Natural killer cell treated with Interleukin-12 subunit alpha and Interleukin-12 subunit beta and Interleukin-15 and Interleukin-18, amount 100 ng/mL, for 72 hours (primary cell): ENCODE measurements around the gene STIL. TPM values are rescaled to one million over a fixed set of nuclear protein-coding genes. Genes with fewer than 3 reads are reported as not detected.

Experiments used
- ATAC-seq, 2 donors: fragments of 150-1000 bp; cut with Tn5 transposase in 1 of 2; sonication (Bioruptor Pico), chemical (Tn5 transposase) in 1 of 2; 2 replicates each; pipeline ENCODE4 v1.10.0; 2021
- DNase-seq: peaks from one replicate; pipeline ENCODE4 v3.0.0; 2022; ENCODE audit warnings: low spot score
- H3K27ac Mint-ChIP-seq, 2 donors: 1 replicate in 1 of 2; 2 replicates in 1 of 2; pipeline ENCODE4 v1.8.0; 2022; ENCODE audit warnings: mixed read lengths in 2 of 2, mild to moderate bottlenecking in 1 of 2, moderate library complexity in 1 of 2
- H3K27me3 Mint-ChIP-seq, 2 donors: 1 replicate in 1 of 2; 2 replicates in 1 of 2; pipeline ENCODE4 v1.8.0; 2022; ENCODE audit warnings: mixed read lengths in 2 of 2
- H3K36me3 Mint-ChIP-seq: one replicate; pipeline ENCODE4 v1.8.0; 2022; ENCODE audit warnings: mixed read lengths
- H3K4me1 Mint-ChIP-seq, 2 donors: 1 replicate in 1 of 2; 2 replicates in 1 of 2; pipeline ENCODE4 v1.8.0; 2022; ENCODE audit warnings: low read depth in 2 of 2, mixed read lengths in 2 of 2, mild to moderate bottlenecking in 1 of 2
- H3K4me3 Mint-ChIP-seq: one replicate; pipeline ENCODE4 v1.8.0; 2022; ENCODE audit warnings: mixed read lengths
- H3K9me3 Mint-ChIP-seq: 2 replicates; pipeline ENCODE4 v1.8.0; 2022; ENCODE audit warnings: mixed read lengths
- total RNA-seq, 2 donors: library from RNA; stranded (reverse); gene quantifications; one replicate each; pipeline ENCODE4 v1.2.3, GENCODE V29; 2022

STIL gene
- total RNA-seq, 2 donors from 2014 or later: 17.6 to 42.7 TPM

DNA sequence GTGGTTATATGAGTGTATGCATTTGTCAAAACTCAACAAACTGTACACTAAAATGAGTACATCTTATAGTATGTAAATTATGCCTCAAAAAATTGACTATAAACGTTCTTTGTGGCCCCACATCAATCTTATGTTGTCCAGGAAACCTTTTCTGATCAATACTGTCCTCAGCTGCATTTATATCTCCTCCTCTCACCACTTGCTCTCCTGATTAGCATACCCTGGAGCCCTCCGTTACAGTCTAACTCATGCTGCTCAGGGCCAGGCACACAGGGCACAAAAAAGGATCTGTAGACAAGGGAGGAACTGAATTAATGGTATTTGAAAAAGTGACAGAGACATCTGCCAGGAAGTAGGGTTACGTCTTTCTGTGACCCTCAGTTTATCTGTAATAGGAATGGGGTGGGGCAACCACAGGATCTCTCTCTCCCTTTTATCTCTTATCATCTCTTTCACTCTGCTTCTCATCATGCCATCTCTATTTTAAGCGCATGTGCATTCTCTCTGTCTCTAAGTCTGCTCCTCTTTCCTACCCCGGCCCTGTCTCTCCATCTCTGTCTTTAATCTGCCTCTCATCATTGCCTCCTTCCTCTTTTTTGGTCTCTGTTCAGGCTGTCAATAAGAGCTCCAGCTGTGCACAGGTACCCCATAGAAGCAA, 74.9 kb downstream of the STIL start:
- Mint-ChIP-seq H3K27ac (no peak overlapping the region), H3K9me3 (no peaks in the 10 kb centered on the region), H3K4me1 (peaks cover 4 to 6% of the 10 kb centered on the region in 2 donors), H3K27me3 (peaks cover 19 to 35% of the 10 kb centered on the region in 2 donors), H3K4me3 (no peak overlapping the region), H3K36me3 (no peaks in the 10 kb centered on the region)
- ATAC-seq (peak in 1 of 2 donors; percentile 73), DNase-seq (no peak)

DNA sequence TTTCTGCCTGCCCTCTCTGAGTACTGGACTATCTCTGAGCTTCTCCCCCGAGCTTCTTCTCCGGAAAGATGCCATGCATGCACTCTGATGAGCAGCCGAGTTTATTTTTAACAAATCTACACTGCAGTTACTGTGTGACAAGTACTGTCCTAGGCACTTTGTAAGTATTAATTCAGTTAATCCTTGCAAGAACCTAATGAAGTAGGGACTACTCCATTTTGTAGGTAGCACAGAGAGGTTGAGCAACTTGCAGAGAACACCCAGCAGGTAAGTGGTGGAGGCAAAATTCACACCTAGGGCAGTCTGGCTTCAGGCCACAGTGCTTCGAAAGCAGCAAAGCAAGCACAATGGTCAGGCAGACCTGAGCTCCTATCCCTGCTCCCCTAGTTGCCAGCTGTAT, 78.1 kb downstream of the STIL start:
- H3K36me3 Mint-ChIP-seq: no peaks in the 10 kb centered on the region
- DNase-seq (no peak), ATAC-seq (no peak)
- H3K9me3 Mint-ChIP-seq: no peaks in the 10 kb centered on the region
- H3K4me3 Mint-ChIP-seq: no peak overlapping the region
- peaks cover 43 to 45% of the 10 kb centered on the region in 2 donors for H3K27me3 Mint-ChIP-seq
- peaks cover 17 to 20% of the 10 kb centered on the region in 2 donors for H3K4me1 Mint-ChIP-seq
- H3K27ac Mint-ChIP-seq: no peak overlapping the region

DNA sequence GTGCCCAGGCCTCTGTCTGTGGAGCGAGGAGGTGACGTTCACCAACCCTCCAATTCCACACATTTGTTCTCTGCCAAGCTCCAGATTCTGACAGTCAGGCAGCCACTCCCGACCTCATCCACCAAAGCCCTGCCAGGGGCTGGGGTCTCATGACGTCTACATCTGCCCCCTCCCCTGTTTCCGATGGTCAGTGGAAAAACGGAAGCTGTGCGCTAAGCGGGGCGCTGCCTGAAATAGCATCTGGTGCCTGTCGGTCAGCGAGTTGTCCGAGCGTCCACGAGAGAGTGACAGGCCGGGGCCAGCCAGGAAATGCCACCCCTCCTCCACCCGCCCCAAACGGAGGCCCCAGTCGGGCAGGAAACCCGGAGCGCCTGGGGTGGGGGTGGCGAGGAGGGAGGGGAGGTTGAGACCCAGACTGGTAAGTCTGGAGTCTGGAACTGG, 78.7 kb downstream of the STIL start:
- DNase-seq (no peak), ATAC-seq (no peak)
- Mint-ChIP-seq H3K27ac (no peak overlapping the region), H3K4me1 (peaks cover 20 to 26% of the 10 kb centered on the region in 2 donors), H3K36me3 (no peaks in the 10 kb centered on the region), H3K27me3 (peaks cover 46 to 49% of the 10 kb centered on the region in 2 donors), H3K4me3 (no peak overlapping the region), H3K9me3 (no peaks in the 10 kb centered on the region)

DNA sequence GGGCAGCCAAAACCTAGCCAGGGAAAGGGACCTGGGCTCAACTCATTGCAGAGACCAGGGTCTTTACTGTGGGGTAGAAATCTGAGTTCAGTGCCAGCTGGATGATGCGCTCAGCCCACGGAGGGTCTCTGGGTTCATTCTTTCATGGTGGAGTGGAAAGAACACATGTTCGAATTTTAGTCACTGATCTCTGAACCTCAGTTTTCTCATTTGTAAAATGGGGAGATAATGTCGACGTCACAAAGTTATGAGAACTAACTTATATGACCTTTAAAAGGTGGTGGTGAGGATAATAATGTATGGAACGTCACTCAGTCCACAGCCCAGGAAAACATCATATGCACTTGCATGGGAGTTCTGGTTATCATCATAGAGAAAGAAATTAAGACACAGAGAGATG, 80.8 kb downstream of the STIL start:
- Mint-ChIP-seq H3K9me3 (no peaks in the 10 kb centered on the region), H3K27me3 (peaks cover 55 to 57% of the 10 kb centered on the region in 2 donors), H3K36me3 (no peaks in the 10 kb centered on the region), H3K4me1 (peaks cover 27 to 28% of the 10 kb centered on the region in 2 donors), H3K4me3 (no peak overlapping the region), H3K27ac (no peak overlapping the region)
- no peak for ATAC-seq
- DNase-seq: no peak

DNA sequence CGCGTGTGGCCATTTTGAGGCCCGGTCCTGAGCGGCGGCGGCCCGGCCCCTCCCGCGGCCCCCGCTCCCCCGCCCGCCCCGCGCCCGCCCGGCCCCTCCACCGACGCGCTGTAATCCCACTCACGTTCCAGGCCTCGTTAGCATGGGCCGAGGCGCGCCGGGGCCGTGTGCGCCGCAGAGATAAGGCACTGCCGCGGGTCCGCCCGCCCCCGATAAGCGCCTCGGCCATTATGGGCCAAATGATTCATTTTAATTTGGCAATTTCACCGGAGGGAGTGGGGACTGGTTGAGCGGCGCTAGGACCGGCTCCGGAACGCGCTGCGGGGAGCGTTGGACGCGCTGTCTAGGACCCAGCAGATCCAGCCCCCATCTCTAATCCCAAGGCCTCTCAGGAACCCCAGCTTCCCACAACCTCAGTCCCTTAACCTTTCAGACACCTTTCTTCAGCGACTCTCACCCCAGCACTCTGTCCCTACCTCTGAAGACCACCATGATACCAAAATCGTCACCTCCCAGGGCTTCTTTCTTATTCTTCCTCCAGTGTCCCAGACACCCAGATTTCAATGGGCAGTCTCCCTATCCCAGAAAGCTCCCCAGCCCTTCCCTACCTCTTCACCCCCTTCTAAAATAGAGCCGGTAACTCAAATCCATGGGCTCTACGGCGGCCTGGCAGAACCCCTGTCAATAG, 81.6 kb downstream of the STIL start, which contains the start of gene TAL1:
Gene TAL1, minus strand, starts transcription at position 39 of the 688 bp plus-strand sequence. CDS start 6,337 bp downstream, outside the sequence.
- H3K4me3 Mint-ChIP-seq: peak within 1 kb of the TSS; percentile 89
- peaks cover 27 to 28% of the 10 kb centered on the region in 2 donors for H3K4me1 Mint-ChIP-seq
- no peaks in the 10 kb centered on the region for H3K9me3 Mint-ChIP-seq
- no peaks in the 10 kb centered on the region for H3K36me3 Mint-ChIP-seq
- H3K27ac Mint-ChIP-seq: peak within 1 kb of the TSS; percentile 19 to 52
- H3K27me3 Mint-ChIP-seq: peaks cover 55 to 66% of the 10 kb centered on the region in 2 donors
- ATAC-seq (peak in 1 of 2 donors; percentile 67), DNase-seq (no peak)

DNA sequence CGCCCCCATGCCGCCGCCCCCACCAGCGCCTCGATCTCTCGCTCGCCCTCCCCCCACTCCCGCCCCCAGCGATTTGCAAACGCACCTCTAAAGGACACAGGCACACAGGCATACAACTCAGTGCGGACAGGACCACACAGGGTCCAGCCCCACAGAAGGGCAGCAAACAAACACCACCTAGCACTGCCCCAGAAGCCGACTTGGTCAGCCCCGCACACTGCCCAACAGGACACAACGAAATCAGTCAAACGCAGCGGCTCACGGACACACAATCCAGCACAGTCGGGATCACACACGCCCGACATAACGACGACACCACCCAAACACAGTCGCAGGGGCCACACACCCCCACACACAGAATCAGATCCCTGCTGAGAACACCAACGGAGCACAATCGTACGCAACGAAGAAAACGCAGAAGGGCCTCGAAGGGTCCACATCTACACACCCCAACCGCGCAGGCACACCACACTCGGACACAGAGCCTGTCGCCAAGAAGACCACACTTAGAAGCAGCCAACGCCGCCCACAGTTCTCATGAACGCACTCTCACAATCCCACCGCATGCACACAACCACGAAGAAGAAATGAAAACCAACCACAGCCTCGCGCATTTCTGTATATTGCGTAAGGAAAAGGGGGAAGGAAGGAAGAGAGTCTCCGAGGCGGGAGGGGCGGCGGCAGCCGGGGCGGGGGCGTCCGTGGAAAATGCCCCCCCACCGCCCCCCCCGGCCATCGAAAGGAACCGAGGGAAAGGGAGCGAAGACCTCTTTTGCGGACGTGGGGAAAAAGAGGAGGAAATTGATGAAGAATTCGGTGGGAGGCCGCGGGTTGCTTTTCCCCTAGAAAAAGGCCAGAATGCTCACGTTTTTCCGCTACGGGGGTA, 82.4 kb downstream of the STIL start:
- Mint-ChIP-seq H3K4me3 (peak overlapping the region; percentile 89), H3K27ac (peak overlapping the region; percentile 19 to 30), H3K4me1 (peaks cover 27 to 28% of the 10 kb centered on the region in 2 donors), H3K9me3 (no peaks in the 10 kb centered on the region), H3K27me3 (peaks cover 55 to 73% of the 10 kb centered on the region in 2 donors), H3K36me3 (no peaks in the 10 kb centered on the region)
- ATAC-seq (peak; percentile 61 to 70), DNase-seq (no peak)

DNA sequence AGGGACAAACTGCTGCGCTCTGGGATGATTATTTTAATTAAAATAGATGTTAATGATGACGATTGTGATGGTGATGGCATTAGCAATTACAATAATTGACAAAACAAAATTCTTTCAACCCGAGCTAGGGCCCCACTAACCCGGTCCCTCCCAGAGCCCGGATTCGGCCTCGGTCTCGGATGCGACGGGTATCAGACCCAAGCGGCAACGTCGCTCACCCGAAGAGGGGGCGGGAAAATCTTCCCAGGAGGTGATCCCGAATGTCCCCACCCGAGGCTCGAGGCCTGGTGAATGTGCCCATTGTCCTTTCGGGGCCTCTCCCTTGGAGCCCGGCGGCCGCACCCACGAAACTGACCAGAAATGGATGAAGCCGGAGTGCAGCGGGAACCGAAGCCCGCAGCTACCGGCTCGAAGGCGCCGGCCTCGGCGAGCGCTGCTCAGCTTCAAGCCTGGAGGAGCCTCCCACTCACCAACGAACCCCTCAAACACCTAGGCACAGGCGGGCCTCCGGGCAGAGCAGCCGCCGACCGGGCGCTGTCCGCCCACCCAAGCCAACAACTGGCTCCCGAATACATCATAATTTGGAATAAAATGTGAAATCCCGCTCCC, 83.2 kb downstream of the STIL start:
- no peaks in the 10 kb centered on the region for H3K36me3 Mint-ChIP-seq
- H3K27me3 Mint-ChIP-seq: peaks cover 55 to 79% of the 10 kb centered on the region in 2 donors
- peak overlapping the region in 1 of 2 donors; percentile 30 for H3K27ac Mint-ChIP-seq
- H3K4me3 Mint-ChIP-seq: peak overlapping the region; percentile 55
- DNase-seq: no peak
- H3K4me1 Mint-ChIP-seq: peaks cover 27 to 32% of the 10 kb centered on the region in 2 donors
- no peaks in the 10 kb centered on the region for H3K9me3 Mint-ChIP-seq
- no peak for ATAC-seq

DNA sequence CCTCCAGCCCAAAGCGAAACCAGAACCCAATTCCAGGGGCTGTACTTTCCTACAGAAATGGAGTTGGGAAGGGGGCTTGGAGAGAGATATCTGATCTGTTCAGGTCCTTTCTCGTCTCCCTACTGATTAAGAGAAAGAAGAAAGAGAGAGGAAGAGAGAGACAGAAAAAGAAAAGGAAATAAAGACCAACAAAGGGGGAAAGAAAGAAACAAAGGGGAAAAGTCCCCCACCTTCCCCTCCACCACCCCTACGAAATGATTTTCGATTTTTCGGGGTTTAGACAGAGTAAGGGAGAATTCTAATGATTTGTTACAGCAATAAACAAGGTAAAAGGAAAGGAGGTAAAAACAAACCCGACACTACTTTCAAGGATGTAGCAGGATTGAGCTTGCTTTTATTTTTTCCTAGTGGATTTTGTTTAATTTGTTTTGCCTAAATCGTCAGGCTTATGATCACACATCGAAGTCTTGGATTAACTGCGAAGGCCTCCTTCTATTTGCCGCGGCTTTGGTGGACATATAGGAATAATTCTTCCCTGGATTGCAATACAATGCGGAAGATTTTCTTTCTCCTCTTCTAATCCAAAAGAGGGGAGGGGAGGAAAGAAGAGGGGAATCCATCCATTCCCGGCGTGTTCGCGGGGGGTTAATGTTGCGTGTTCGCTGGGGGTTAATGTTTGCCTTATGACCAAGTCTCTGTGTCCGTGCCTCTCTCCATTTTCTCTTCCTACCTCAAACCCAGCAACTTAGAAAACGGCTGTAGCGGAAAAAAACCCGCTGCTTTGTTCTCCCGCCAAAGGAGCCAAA, 83.9 kb downstream of the STIL start:
- ATAC-seq: no peak
- Mint-ChIP-seq H3K9me3 (no peaks in the 10 kb centered on the region), H3K4me3 (peak overlapping the region; percentile 55), H3K4me1 (peaks cover 27 to 33% of the 10 kb centered on the region in 2 donors), H3K27ac (peak overlapping the region in 1 of 2 donors; percentile 45), H3K36me3 (no peaks in the 10 kb centered on the region), H3K27me3 (peaks cover 57 to 81% of the 10 kb centered on the region in 2 donors)
- no peak for DNase-seq

DNA sequence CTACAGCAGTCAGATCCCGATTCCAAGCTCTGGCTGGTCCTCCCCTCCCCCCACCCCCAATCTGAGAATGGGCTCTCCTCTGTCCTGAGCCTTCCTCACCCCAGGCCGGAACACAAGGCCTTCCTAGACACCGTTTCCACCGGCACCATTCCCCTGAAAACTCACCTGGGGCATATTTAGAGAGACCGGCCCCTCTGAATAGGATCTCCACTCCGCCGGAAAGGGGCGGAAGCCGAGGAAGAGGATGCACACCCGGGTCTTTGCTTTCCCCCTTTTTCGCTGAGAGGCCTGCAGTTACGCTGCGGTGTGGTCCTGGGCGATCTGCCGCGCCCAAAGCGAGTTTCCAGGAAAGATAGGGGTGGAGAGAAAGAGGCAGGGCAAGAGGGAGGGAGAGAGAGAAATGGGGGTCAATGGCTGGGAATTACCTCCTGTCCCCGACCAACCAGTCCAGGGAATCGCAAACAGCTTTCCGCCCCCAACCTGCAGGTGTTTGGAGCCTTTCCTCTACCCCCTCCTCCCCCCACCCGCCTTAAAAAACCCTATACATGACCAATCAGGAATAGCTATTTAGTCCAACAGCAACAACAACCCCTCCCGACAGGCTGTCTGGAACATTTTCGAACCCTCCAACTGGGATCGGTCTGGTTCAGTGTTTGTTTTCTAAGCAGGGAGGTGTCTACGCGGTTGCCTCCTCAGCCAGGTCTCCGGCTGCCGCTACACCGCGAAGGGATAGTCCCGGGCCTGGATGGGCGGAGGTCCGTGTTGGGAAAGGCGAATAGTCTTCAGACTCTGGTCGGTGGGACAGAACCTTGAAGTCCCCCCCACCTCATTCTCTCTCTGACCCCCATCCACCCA, 84.7 kb downstream of the STIL start:
- peak overlapping the region; percentile 55 for H3K4me3 Mint-ChIP-seq

DNA sequence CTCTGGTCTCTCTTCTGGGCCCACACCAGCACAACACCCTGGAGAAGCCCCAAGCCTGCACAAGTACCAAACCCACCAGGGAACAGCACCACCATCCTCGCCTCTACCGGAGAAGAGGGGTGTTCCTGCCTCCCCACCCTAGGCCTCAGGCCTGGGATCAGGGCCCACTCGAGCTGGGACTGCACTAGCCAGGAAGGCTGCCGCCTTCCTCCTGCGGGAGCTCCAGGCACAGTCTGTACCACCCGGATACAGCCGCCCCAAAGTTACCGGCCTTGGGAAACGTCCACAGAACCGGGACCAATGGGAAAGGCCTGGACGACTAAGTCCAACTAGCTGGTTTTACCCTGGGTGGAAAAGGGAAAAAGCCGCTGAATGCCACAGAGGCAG, 85.3 kb downstream of the STIL start:
- ATAC-seq (no peak), DNase-seq (no peak)
- Mint-ChIP-seq H3K4me1 (peaks cover 27 to 33% of the 10 kb centered on the region in 2 donors), H3K9me3 (no peaks in the 10 kb centered on the region), H3K27me3 (peaks cover 49 to 70% of the 10 kb centered on the region in 2 donors), H3K27ac (no peak overlapping the region), H3K36me3 (no peaks in the 10 kb centered on the region), H3K4me3 (no peak overlapping the region)

More for the DNA sequence above, 84.7 kb downstream of the STIL start:
- ATAC-seq (no peak), DNase-seq (no peak)
- Mint-ChIP-seq H3K4me1 (peaks cover 27 to 33% of the 10 kb centered on the region in 2 donors), H3K36me3 (no peaks in the 10 kb centered on the region), H3K9me3 (no peaks in the 10 kb centered on the region), H3K27ac (peak overlapping the region in 1 of 2 donors; percentile 45), H3K27me3 (peaks cover 55 to 77% of the 10 kb centered on the region in 2 donors)

DNA sequence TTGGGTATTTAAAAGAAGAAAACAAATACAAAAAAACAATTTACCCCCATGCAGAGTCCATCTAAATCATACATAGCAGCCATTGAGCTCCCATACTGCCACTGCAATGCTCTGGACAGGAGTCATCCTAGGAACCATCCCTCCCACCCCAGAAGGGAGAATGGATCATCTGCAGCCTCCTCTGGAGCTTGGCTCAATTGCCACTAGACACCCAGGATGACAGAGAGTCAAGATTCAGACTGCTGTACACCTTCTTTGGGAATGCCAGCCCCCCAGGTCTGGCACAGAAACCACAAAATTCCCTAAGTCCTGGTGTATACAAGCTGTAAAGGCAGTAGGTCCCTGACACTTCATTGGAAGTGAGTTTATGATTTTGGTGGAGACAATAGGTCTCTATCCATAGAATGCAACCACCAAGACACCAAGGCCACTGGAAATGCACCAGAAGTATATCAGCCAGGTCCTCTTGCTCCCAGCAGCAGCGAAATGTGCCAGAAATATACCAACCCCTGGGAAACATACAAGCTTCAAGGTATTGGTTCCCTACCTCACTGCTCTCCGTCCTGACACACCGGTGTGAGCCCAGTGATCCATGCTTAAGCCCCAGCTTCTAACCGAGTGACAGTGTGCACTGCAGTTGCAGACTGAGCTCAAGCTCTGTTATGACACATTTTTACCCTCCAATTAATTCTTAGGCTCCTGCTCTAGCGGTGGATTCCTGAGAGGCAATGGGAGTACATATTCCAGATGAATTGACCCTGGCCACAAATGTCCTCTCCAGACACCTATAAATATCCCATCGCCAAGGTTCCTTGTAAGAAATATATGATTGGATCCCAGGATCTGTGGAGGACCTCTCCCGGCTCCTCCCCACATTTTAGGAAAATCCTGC, 86.4 kb downstream of the STIL start:
- Mint-ChIP-seq H3K4me3 (no peak overlapping the region), H3K27me3 (peaks cover 42 to 60% of the 10 kb centered on the region in 2 donors), H3K27ac (no peak overlapping the region), H3K4me1 (peaks cover 24 to 30% of the 10 kb centered on the region in 2 donors), H3K36me3 (no peaks in the 10 kb centered on the region), H3K9me3 (no peaks in the 10 kb centered on the region)
- no peak for DNase-seq
- ATAC-seq: no peak
